Trophoblast cell (in vitro differentiated cells and primary cell): ENCODE measurements around the gene NPHS1.
A peak's percentile ranks its signal among the peaks of the same experiment; 100 is the strongest.

ENCODE experiments used
- DNase-seq, 2 donors: peaks; one replicate each; pipeline ENCODE4 v3.0.0-alpha.2; 2016
- H2AFZ ChIP-seq: 2 replicates; pipeline ENCODE4 v1.6.1; 2013; ENCODE audit warnings: low read length, moderate library complexity, mild to moderate bottlenecking; ENCODE audit not compliant: insufficient read depth, poor library complexity
- H2AK5ac ChIP-seq: 2 replicates; pipeline ENCODE4 v1.6.1; 2013; ENCODE audit warnings: mild to moderate bottlenecking, low read length
- H2BK120ac ChIP-seq: 2 replicates; pipeline ENCODE4 v1.6.1; 2013; ENCODE audit warnings: low read length, mild to moderate bottlenecking, moderate library complexity; ENCODE audit not compliant: insufficient read depth, poor library complexity
- H2BK12ac ChIP-seq: 2 replicates; pipeline ENCODE4 v1.6.1; 2013; ENCODE audit warnings: mild to moderate bottlenecking, low read length, moderate library complexity
- H2BK5ac ChIP-seq: 2 replicates; pipeline ENCODE4 v1.6.1; 2013; ENCODE audit warnings: low read length, low read depth, moderate library complexity, mild to moderate bottlenecking; ENCODE audit not compliant: poor library complexity
- H3K14ac ChIP-seq: 2 replicates; pipeline ENCODE4 v1.6.1; 2013; ENCODE audit warnings: mild to moderate bottlenecking, low read length
- H3K18ac ChIP-seq: 2 replicates; pipeline ENCODE4 v1.6.1; 2013; ENCODE audit warnings: mild to moderate bottlenecking, low read length
- H3K23ac ChIP-seq: 2 replicates; pipeline ENCODE4 v1.6.1; 2013; ENCODE audit warnings: low read length
- H3K27ac ChIP-seq: 2 replicates; pipeline ENCODE4 v1.5.1; 2013; ENCODE audit warnings: low read depth, mild to moderate bottlenecking, inconsistent platforms, low read length, moderate library complexity
- H3K27me3 ChIP-seq: 2 replicates; pipeline ENCODE4 v1.6.1; 2013; ENCODE audit warnings: inconsistent platforms, mild to moderate bottlenecking, low read length, moderate library complexity; ENCODE audit not compliant: insufficient read depth
- H3K36me3 ChIP-seq, 2 experiments: 1 replicate in 1 of 2; 2 replicates in 1 of 2; pipeline ENCODE4 v1.6.1; 2013; ENCODE audit warnings: low read length in 2 of 2, mild to moderate bottlenecking in 2 of 2, moderate library complexity in 1 of 2; ENCODE audit not compliant: insufficient read depth in 2 of 2, control insufficient read depth in 1 of 2
- H3K4ac ChIP-seq: 2 replicates; pipeline ENCODE4 v1.6.1; 2013; ENCODE audit warnings: low read depth, mild to moderate bottlenecking, low read length, moderate library complexity
- H3K4me1 ChIP-seq, 2 experiments: 1 replicate in 1 of 2; 2 replicates in 1 of 2; pipeline ENCODE4 v1.6.1; 2013; ENCODE audit warnings: low read length in 2 of 2, mild to moderate bottlenecking in 2 of 2, moderate library complexity in 1 of 2; ENCODE audit not compliant: insufficient read depth in 2 of 2, control insufficient read depth in 1 of 2
- H3K4me2 ChIP-seq: 2 replicates; pipeline ENCODE4 v1.6.1; 2013; ENCODE audit warnings: inconsistent platforms, mild to moderate bottlenecking, low read length, moderate library complexity
- H3K4me3 ChIP-seq: 2 replicates; pipeline ENCODE4 v1.5.1; 2013; ENCODE audit warnings: mild to moderate bottlenecking, low read depth, low read length, inconsistent platforms
- H3K79me1 ChIP-seq: one replicate; pipeline ENCODE4 v1.6.1; 2013; ENCODE audit warnings: low read length
- H3K79me2 ChIP-seq: 2 replicates; pipeline ENCODE4 v1.6.1; 2013; ENCODE audit warnings: low read length, mild to moderate bottlenecking; ENCODE audit not compliant: control insufficient read depth, insufficient read depth, poor library complexity
- H3K9ac ChIP-seq: 2 replicates; pipeline ENCODE4 v1.6.1; 2013; ENCODE audit warnings: mild to moderate bottlenecking, low read length
- H3K9me3 ChIP-seq: 2 replicates; pipeline ENCODE4 v1.6.1; 2013; ENCODE audit warnings: low read depth, mild to moderate bottlenecking, control low read depth, inconsistent platforms, low read length; ENCODE audit not compliant: insufficient read depth
- H4K12ac ChIP-seq: 2 replicates; pipeline ENCODE4 v1.6.1; 2013; ENCODE audit warnings: low read depth, mild to moderate bottlenecking, low read length, moderate library complexity
- H4K8ac ChIP-seq: 2 replicates; pipeline ENCODE4 v1.6.1; 2013; ENCODE audit warnings: low read depth, mild to moderate bottlenecking, low read length, moderate library complexity
- H4K91ac ChIP-seq: one replicate; pipeline ENCODE4 v1.6.1; 2013; ENCODE audit warnings: low read depth, mild to moderate bottlenecking, low read length, moderate library complexity
- WGBS: extraction: QIAGEN DNeasy Blood & Tissue Kit; methylation state at CpG from one replicate; pipeline ENCODE4 v1.1.7; 2013; ENCODE audit warnings: missing lambda C conversion rate; ENCODE audit not compliant: insufficient read length, insufficient coverage; ENCODE audit errors: extremely low coverage; 5-methylcytosine and 5-hydroxymethylcytosine counted together

Gene NPHS1

DNA sequence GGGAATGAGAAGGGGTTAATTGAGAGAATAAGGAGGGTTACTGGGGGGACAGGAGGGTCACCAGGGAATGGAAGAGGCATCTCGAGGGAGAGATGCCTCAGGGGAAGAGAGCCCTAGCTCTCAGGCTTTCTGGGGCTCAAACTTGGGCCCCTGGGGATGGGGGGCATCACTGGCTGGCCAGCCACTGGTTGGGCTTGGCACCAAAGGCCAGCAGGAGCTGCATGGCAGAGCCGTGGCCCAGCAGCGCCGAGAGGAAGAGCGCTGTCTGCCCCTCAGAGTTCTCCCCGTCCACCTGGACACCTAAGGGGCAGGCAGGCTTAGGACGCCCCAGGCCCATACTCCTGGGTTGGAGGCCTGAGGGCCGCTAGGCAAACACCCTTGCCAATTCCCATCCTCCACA is 59.4 kb downstream of the NPHS1 start:
- no peak overlapping the region for H2AK5ac ChIP-seq
- no peak overlapping the region for H2BK5ac ChIP-seq
- H3K4me2 ChIP-seq, result no peak overlapping the region
- H3K79me2 ChIP-seq, result no peaks in the 10 kb centered on the region
- H3K4me3 ChIP-seq, result no peak overlapping the region
- no peak for DNase-seq
- no peak overlapping the region for H3K18ac ChIP-seq
- no peak overlapping the region for H3K23ac ChIP-seq
- no peak overlapping the region for H2BK120ac ChIP-seq
- no peak overlapping the region for H2BK12ac ChIP-seq
- H3K4me1 ChIP-seq, result peaks cover 0 to 3% of the 10 kb centered on the region in 2 experiments
- H4K8ac ChIP-seq, result no peak overlapping the region
- no peak overlapping the region for H4K91ac ChIP-seq
- WGBS, result no CpG with 5 or more reads among the region's 8 CpGs
- H3K9me3 ChIP-seq, result peaks cover 2% of the 10 kb centered on the region
- no peak overlapping the region for H3K9ac ChIP-seq
- peaks cover 15% of the 10 kb centered on the region for H3K27me3 ChIP-seq
- no peak overlapping the region for H3K27ac ChIP-seq
- no peak overlapping the region for H2AFZ ChIP-seq
- H3K36me3 ChIP-seq, result no peaks in the 10 kb centered on the region
- H3K79me1 ChIP-seq, result no peaks in the 10 kb centered on the region
- H3K4ac ChIP-seq, result no peak overlapping the region
- H3K14ac ChIP-seq, result no peak overlapping the region
- no peak overlapping the region for H4K12ac ChIP-seq

GRCh38 chr19:35792312-35792711 is 60.0 kb downstream of the NPHS1 start:
- Histone ChIP-seq H3K27ac (no peak overlapping the region), H3K18ac (no peak overlapping the region), H3K79me1 (no peaks in the 10 kb centered on the region), H3K9me3 (peaks cover 2% of the 10 kb centered on the region), H3K4ac (no peak overlapping the region), H2BK12ac (no peak overlapping the region), H4K12ac (peak overlapping the region; percentile 39), H3K14ac (no peak overlapping the region), H3K4me2 (no peak overlapping the region), H4K8ac (no peak overlapping the region), H2BK5ac (no peak overlapping the region), H2AK5ac (no peak overlapping the region), H3K23ac (no peak overlapping the region), H2AFZ (no peak overlapping the region), H2BK120ac (no peak overlapping the region), H4K91ac (no peak overlapping the region), H3K9ac (no peak overlapping the region), H3K4me3 (no peak overlapping the region), H3K4me1 (no peaks in the 10 kb centered on the region), H3K79me2 (no peaks in the 10 kb centered on the region), H3K36me3 (peaks cover 0 to under 1% of the 10 kb centered on the region in 2 experiments), H3K27me3 (peaks cover 14% of the 10 kb centered on the region)
- no peak for DNase-seq
- no CpG with 5 or more reads among the region's 15 CpGs for WGBS

- H3K36me3 ChIP-seq, result peaks cover 0 to 2% of the 10 kb centered on the region in 2 experiments
- H3K23ac ChIP-seq, result no peak overlapping the region
- no peak overlapping the region for H2BK12ac ChIP-seq
- H3K4ac ChIP-seq, result no peak overlapping the region
- no peak for DNase-seq
- H4K8ac ChIP-seq, result no peak overlapping the region
- H2AFZ ChIP-seq, result no peak overlapping the region
- H3K9me3 ChIP-seq, result peaks cover 2% of the 10 kb centered on the region
- no peaks in the 10 kb centered on the region for H3K79me2 ChIP-seq
- no peak overlapping the region for H3K4me3 ChIP-seq
- H3K4me2 ChIP-seq, result no peak overlapping the region
- no peak overlapping the region for H3K14ac ChIP-seq
- H4K91ac ChIP-seq, result no peak overlapping the region
- H2BK5ac ChIP-seq, result no peak overlapping the region
- H3K4me1 ChIP-seq, result no peaks in the 10 kb centered on the region
- no CpG with 5 or more reads among the region's 9 CpGs for WGBS
- H2BK120ac ChIP-seq, result no peak overlapping the region
- H3K9ac ChIP-seq, result no peak overlapping the region
- no peak overlapping the region for H2AK5ac ChIP-seq
- H4K12ac ChIP-seq, result no peak overlapping the region
- no peaks in the 10 kb centered on the region for H3K79me1 ChIP-seq
- H3K27me3 ChIP-seq, result peaks cover 9% of the 10 kb centered on the region
- H3K18ac ChIP-seq, result no peak overlapping the region
- H3K27ac ChIP-seq, result no peak overlapping the region
These were observed 60.5 kb downstream of the NPHS1 start for GRCh38 chr19:35791814-35792279.

DNA sequence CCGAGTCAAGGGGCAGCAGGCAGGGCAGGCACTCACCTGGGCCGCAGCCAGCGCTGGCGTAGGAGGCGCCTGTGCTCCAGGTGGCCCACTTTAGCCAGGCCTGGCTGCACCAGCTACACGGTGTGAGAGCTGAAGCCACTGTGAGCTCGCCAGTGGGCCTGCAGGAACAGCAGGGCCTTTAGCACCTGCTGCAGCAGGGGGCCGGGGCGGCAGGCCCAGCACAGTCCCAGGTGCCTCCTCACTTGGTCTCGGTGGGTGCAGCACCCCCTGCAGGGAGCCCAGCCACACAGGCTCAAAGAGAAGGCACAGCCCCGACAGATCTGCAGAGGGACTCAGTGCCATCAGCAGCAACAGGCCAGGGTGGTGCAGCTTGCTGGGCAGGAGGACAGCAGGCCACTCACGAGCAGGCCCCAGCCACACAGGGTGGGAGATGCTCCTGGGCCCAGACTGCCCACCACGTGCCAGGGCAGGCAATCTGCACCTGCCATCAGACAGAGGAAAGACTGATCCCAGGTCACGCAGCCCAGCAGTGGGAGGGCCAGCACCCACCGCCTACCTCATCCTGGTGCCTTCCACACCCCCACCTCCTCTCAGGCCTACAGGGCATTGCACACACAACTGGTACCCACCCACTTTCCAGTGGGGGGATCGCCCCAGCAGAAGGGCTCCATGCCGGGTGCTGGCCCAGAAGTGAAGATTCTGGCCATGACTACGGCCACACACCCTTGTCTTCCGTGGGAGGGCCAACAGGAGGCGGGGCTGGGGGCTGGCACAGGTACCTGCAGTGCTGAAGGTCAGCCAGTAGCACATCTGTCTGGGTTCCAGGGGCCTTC is 61.1 kb downstream of the NPHS1 start:
- no peak for DNase-seq
- no peak overlapping the region for H4K91ac ChIP-seq
- no peak overlapping the region for H4K12ac ChIP-seq
- H3K18ac ChIP-seq, result no peak overlapping the region
- no peak overlapping the region for H2AFZ ChIP-seq
- H2BK120ac ChIP-seq, result no peak overlapping the region
- no peak overlapping the region for H2BK5ac ChIP-seq
- H3K79me1 ChIP-seq, result no peaks in the 10 kb centered on the region
- no peaks in the 10 kb centered on the region for H3K4me1 ChIP-seq
- H3K9me3 ChIP-seq, result peaks cover 2% of the 10 kb centered on the region
- no CpG with 5 or more reads among the region's 20 CpGs for WGBS
- H3K4me3 ChIP-seq, result no peak overlapping the region
- no peak overlapping the region for H3K4ac ChIP-seq
- H3K27ac ChIP-seq, result no peak overlapping the region
- H3K14ac ChIP-seq, result no peak overlapping the region
- H3K23ac ChIP-seq, result no peak overlapping the region
- H3K27me3 ChIP-seq, result peaks cover 4% of the 10 kb centered on the region
- peaks cover 0 to 2% of the 10 kb centered on the region in 2 experiments for H3K36me3 ChIP-seq
- no peaks in the 10 kb centered on the region for H3K79me2 ChIP-seq
- no peak overlapping the region for H3K9ac ChIP-seq
- no peak overlapping the region for H4K8ac ChIP-seq
- no peak overlapping the region for H2BK12ac ChIP-seq
- no peak overlapping the region for H2AK5ac ChIP-seq
- no peak overlapping the region for H3K4me2 ChIP-seq
